ENCODE data around the gene GRN.
"Not testable (repeated sequence)": the region's sequence is repeated elsewhere in the genome, so short reads cannot be mapped to it uniquely, and the experiment has no call there.

The GRN gene

GRCh38 chr17:44383363-44383762 is 38.3 kb downstream of the GRN start:
- no peak for DNase-seq (ENCODE audit: low spot score)

DNA sequence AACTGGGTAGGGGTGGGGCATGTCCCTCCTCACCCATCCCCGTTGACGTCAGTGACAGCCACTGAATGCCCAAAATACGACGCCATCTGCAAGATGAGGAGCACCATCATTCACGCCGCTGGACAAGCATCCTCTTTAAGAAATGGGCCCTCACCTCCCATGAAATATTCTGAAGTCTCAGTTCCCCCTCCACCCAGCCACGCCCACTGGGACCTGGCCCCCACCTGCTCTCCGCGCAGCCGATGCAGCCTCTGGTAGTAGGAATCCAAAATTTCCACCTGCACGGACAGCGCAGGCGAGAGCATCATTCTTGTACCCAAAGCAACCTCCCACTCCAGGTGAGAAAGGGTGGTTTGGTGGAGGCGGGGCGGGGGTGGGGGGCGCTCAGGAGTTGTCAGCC is 38.8 kb downstream of the GRN start:
- no peak for DNase-seq (ENCODE audit: low spot score)

DNA sequence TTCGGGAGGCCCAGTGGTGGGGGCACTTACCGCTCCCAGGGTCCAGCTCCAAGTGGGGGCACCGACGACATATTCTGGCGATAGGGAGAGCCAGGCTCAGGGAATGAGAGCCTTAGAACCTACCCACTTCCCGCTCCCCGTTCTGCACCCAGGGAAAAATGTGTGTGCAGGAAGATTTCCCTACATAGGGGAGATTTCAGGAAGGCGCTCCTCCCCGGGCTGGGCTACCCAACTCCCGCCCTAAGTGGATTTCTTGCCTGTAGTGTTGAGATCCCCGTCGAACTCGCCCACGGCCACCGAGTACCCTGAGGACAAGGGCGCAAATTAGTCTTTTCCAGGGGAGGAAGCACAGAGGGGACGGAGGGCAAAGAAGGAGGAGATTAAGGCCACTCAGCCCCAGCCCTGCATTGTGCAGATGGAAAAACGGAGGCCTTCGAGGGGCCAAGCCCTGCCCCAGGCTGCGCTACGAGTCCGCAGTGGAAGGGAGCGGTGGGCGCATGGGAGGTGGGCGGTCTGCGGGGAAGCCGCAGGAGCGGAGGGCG is 39.2 kb downstream of the GRN start:
- DNase-seq (ENCODE audit: low spot score) = no peak

DNA sequence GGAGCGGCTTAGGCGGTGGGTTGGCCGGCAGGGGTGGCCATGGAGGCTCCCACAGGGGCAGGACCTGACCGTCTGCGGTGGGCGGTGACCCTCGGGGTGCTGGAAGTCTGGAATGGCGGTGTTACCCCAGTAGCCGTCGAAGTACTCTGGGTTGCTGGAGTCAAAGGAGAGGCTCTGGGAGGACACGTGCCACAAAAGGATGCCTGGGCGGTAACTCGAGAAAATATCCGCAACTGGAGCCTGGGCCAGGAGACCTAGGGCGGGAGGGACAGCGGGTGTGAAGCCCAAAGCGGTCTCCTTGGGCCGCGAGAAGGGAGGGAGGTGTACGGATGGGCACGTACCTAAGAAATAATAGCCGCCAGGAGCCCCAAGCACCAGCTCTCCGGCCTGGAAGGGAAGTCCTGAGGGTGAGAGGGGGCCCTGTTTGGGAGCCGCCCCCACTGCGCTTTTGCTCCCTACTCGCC is 39.8 kb downstream of the GRN start:
- no peak for DNase-seq (ENCODE audit: low spot score)

- peak; percentile 52 for DNase-seq (ENCODE audit: low spot score)
These were observed 40.4 kb downstream of the GRN start for GRCh38 chr17:44385287-44386181.

- no peak for DNase-seq (ENCODE audit: low spot score)
These were observed 41.1 kb downstream of the GRN start for GRCh38 chr17:44386182-44386525.

- no peak for DNase-seq (ENCODE audit: low spot score)
These were observed 42.7 kb downstream of the GRN start for GRCh38 chr17:44387804-44388203.

GRCh38 chr17:44389281-44389680 is 44.2 kb downstream of the GRN start, which contains the start of gene ITGA2B:
Gene ITGA2B (minus strand): TSS chr17:44389649. CDS start chr17:44389473, 176 bp downstream.
- no peak for DNase-seq (ENCODE audit: low spot score)

GRCh38 chr17:44389723-44390202 is 44.7 kb downstream of the GRN start:
- DNase-seq (ENCODE audit: low spot score) = no peak

DNA sequence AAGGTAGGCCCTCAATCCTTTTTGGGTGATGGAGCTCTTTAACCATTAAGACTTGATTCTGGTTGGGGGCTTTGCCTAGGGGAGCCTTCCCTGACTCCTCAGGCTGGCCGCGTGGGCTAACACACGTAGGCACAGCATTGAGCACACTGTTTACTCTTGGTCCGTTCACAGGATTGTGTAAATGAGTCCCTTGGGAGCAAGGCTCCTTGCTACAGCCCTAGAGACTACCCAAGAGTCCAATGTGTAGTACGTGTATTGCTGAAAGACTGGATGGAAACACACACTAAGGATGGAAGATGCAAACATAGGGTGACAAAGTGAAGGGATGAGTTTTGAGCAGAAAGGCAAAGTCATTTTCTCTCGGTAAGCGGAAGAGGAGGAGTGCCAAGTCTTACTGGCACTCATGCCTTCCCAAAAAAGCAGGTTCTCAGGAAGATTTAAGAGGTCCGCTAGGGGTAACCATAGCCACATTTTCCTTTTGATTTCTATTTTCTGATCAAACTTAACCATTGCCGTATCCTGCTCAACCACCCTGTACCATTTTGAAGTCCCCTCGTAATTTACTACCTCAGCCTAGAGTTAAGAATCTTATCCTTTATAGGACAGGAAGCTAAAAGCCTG is 45.3 kb downstream of the GRN start:
- DNase-seq (ENCODE audit: low spot score) = no peak

GRCh38 chr17:44394112-44394511 is 49.0 kb downstream of the GRN start:
- DNase-seq (ENCODE audit: low spot score) = not testable (repeated sequence)

- DNase-seq (ENCODE audit: low spot score) = no peak
These were observed 49.7 kb downstream of the GRN start for GRCh38 chr17:44394833-44395232.

DNA sequence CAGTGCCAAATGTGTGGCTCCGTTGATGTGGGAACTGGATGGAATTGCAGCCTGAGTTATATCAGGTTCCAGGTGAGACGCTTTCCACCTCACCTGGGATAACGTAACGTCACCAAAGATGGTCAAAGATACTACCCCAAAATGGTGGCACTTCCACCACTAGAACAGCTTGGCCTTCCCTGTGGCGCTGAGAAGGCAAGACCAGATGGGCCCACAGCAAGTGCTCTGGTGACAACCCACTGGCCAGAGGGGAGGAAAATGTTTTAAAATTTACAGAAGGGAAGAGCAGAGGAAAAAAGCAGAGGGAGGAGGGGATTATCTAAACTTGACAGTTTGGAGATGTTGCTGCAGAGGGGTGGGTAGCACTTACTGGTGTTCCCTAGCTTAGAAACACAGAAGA is 51.8 kb downstream of the GRN start:
- DNase-seq (ENCODE audit: low spot score) = no peak

- no peak for DNase-seq (ENCODE audit: low spot score)
These were observed 52.7 kb downstream of the GRN start for GRCh38 chr17:44397479-44398440.

GRCh38 chr17:44398692-44399691 is 53.9 kb downstream of the GRN start:
- DNase-seq (ENCODE audit: low spot score) = no peak

- DNase-seq (ENCODE audit: low spot score) = no peak
These were observed 55.2 kb downstream of the GRN start for GRCh38 chr17:44400226-44400847.
